Stimulated activated CD8-positive, alpha-beta memory T cell treated with anti-CD3 and anti-CD28 coated beads, Interleukin-12 subunit alpha, Interleukin-12 subunit beta, amount 100 ng/mL, for 4 hours (primary cell): ENCODE measurements around the gene ARHGEF28.

Source experiments
- DNase-seq: peaks from one replicate; pipeline ENCODE4 v3.0.0-alpha.2; 2020; ENCODE audit warnings: low read depth

Gene ARHGEF28, protein sequence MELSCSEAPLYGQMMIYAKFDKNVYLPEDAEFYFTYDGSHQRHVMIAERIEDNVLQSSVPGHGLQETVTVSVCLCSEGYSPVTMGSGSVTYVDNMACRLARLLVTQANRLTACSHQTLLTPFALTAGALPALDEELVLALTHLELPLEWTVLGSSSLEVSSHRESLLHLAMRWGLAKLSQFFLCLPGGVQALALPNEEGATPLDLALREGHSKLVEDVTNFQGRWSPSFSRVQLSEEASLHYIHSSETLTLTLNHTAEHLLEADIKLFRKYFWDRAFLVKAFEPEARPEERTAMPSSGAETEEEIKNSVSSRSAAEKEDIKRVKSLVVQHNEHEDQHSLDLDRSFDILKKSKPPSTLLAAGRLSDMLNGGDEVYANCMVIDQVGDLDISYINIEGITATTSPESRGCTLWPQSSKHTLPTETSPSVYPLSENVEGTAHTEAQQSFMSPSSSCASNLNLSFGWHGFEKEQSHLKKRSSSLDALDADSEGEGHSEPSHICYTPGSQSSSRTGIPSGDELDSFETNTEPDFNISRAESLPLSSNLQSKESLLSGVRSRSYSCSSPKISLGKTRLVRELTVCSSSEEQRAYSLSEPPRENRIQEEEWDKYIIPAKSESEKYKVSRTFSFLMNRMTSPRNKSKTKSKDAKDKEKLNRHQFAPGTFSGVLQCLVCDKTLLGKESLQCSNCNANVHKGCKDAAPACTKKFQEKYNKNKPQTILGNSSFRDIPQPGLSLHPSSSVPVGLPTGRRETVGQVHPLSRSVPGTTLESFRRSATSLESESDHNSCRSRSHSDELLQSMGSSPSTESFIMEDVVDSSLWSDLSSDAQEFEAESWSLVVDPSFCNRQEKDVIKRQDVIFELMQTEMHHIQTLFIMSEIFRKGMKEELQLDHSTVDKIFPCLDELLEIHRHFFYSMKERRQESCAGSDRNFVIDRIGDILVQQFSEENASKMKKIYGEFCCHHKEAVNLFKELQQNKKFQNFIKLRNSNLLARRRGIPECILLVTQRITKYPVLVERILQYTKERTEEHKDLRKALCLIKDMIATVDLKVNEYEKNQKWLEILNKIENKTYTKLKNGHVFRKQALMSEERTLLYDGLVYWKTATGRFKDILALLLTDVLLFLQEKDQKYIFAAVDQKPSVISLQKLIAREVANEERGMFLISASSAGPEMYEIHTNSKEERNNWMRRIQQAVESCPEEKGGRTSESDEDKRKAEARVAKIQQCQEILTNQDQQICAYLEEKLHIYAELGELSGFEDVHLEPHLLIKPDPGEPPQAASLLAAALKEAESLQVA (N-terminal part only)

DNA sequence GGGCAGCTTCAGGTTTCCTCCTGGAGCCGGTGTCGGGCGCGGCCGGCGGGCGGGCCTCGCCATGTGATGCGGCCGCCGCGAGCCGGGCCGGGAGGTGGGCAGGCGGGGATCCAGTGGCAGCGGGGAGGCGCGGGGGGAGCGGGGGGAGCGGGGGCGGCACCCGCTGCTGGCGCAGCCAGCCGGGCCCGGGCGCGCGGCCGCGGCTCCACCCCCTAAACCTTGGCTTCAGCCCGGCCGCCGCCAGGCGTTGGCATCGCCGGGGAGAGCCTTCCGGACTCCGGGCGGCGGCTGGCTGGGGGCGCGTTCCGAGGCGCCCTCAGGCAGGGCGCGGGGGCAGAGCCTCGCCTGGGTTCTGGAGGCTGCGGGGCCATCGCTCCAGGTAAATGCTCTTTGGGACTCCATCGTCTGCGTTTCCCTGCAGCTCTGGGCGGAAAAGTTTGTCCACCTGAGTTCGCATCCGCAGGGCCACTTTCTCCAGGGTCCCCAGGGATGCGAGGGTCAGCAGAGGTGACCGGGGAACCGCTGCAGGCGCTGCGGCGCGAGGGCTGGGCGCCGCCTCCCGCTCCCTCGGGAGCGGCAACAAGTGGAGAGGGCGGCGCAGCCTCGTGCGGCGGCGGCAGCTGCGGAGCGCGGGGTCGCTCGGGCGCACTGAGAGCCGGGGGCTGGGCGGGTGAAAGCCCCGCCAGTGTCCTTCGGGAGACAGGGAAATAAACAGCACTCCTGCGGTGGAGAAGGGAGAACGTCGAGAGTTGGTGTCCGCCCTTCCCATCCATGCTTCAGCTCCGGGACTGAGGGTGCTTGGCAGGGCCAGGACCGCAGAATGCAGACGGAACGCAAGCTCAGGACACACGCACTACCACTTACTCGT lies at the start of gene ARHGEF28:
Gene ARHGEF28, plus strand, starts transcription at position 253 of the 868 bp plus-strand sequence. CDS start 58,656 bp downstream, outside the sequence.
- DNase-seq: peak; percentile 37

DNA sequence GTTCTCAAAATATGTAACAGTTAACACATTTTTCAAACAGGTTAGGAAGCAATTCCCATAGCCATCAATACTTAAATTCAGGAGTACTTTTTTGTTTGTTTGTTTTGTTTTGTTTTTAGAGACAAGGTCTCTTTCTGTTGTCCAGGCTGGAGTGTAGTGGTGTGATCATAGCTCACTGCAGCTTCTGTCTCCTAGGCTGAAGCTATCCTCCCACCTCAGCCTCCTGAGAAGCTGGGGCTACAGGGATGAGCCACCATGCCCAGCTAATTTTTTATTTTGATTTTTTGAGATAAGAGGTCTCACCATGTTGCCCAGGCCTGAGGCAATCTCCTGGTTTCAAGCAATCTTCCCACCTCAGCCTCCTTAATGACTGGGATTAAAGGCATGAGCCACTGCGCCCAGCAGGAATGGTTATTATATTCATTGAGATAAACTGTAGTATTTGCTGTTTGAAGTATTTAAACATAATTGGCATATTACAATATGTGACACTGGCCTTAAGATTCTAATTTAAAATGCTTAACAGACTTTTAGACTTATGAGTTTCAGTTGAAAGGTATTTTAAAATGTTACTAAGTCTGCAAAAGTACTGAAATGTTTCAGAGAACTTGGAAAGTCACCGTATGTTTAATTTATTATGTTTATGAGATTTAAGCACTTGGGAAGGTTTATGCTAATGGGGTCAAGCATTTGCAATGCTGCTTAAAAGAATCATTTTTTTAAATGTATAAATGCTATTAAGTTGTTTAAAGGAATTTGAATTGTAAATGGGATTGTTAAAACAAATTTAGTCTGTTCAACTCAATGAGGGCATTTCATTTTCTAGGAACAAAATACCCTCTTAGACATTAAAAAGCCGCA lies 43.5 kb upstream of the ARHGEF28 start:
- DNase-seq: no peak

DNA sequence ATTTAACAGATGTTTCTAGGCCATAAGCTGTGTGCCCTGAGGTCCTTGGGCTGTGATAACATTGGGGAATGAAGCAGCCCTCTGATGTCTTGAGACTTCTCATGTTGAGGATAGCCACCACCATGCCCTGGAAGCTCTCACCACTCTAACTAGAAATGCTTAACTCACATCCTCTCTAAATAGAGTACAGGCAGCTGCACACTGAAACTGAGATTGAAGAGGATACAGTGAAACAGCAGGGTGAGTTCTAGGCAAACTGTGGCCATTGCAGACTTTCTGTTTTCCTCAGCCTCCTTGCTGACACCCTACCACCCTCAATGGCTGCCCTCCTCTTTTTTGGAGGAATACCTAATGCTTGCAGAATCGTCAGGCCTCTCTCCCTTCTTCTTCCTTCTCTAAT lies 38.1 kb upstream of the ARHGEF28 start:
- DNase-seq: no peak

DNA sequence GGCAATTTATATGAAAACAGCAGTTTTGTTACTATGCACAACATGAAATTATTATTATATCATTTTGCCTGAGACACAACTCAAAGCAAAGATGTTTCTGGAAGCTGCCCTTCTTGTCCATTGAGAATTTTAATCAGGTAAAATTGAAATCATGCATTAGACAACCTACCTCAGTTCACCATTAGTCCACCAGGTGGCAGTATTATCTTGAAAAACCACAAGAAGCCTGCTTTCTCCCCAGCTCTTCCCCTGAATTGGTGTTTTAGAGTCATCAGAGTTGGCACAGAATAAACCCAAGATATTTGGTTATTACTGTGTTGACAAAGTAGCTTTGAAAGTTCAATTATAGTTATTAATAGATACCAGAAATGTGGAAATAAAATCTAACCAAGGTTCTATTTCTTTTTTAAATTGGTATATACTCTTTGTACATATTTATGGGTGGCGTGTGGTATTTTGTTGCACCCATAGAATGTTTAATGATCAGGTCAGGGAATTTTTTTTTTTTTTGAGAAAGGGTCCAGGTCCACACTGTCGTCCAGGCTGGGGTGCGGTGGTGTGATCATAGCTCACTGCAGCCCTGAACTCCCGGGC lies 34.8 kb upstream of the ARHGEF28 start:
- no peak for DNase-seq

DNA sequence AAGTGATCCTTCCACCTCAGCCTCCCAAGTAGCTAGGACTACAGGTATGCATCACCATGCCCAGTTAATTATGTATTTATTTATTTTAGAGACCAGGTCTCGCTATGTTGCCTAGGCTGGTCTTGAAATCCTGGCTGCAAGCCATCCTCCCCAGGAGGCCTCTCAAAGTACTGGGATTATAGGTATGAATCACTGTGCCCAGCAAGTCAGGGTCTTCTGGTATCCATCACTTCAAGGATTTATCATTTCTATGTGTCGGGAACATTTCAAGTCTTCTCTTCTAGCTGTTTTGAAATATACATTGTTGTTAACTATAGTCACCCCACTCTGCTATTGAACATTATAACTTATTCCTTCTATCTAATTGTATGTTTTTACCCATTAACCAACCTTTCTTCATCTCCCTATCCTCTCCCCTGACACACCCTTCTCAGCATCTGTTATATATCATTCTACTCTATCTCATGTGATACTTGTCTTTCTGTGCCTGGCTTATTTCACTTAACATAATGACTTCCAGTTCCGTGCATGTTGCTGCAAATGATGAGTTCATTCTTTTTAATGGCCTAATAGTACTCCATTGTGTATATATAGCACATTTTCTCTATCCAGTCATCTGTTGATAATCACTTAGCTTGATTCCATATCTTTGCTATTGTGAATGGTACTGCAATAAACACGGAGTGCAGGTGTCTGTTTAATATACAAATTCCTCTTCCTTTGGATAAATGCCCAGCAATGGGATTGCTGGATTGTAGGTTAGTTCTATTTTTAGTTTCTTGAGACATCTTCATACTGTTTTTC lies 34.1 kb upstream of the ARHGEF28 start:
- no peak for DNase-seq

DNA sequence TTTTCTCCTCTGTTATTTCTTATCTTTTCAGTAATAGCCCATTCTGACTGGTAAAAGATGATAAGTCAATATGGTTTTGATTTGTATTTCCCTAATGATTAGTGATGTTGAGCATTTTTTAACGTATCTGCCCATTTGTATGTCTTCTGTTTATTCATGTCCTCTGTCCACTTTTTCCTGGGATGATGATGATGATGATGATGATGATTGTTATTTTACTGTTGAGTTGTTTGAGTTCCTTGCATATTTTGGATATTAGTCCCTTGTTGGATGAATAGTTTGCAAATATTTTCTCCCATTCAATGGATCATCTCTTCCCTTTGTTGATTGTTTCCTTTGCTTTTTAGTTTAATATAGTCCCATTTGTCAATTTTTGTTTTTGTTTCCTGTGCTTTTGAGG lies 33.4 kb upstream of the ARHGEF28 start:
- no peak for DNase-seq

DNA sequence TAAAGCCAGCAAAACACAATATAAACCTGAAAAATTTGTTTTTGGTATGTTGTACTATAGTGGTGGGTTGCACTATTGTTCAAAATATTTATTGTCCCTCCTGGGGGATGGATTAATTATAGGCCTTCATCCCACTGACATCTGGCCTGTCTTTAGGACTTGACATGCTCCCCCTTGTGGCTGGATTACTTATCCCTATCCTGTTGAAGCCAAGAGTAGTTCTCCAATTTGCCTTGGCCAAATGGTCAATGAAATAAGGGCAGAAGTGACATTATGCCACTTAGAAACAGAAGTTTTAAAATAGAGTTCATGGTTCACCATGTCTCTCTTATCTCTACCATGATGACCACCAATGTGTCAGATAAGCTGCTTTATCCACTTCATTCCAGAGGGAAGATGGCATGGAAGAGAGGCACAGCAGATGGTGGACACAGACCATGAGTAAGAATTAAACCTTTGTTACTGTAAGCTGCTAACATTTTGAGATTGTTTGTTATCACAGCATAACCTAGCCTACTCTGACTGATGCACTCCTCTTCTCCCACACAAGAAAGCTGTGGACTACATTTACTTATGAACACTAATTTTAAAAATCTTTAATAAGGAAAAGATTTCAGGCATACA lies 29.2 kb upstream of the ARHGEF28 start:
- DNase-seq: no peak

DNA sequence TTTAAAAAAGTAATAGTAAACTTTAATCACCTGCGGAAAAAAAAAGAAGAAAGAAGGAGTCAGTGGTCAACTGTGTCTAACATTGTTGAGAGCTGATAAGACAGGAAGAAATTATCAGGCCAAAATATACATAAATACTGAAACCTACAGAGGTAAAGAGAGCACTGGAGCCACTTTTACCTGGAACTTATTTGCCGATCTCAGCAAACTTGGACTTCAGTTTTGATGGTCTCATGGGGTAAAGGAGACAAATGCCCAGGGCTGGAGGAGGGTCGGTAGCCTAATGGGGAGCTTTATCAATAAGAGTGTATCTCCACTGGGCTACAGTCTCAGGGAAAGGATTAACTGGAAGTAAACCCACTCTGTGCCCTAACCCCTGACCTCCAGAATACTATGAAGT lies 26.6 kb upstream of the ARHGEF28 start:
- DNase-seq: no peak

DNA sequence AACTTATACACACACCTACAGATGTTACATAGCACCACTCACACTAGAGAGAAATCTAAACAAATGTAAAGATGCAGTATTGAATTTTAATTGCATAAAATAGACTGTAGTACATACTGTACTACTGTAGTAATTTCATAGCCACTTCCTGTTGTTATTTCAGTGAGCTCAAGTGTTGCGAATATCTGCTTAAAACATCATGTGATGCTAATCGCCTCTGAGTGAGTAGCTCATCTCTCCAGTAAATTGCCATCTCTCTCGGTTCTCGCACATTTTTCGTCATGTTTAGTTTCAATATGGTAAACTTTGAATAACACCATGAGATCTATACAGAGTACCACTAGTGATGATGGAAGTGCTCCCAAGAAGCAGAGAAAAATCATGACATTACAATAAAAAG lies 22.0 kb upstream of the ARHGEF28 start:
- no peak for DNase-seq

DNA sequence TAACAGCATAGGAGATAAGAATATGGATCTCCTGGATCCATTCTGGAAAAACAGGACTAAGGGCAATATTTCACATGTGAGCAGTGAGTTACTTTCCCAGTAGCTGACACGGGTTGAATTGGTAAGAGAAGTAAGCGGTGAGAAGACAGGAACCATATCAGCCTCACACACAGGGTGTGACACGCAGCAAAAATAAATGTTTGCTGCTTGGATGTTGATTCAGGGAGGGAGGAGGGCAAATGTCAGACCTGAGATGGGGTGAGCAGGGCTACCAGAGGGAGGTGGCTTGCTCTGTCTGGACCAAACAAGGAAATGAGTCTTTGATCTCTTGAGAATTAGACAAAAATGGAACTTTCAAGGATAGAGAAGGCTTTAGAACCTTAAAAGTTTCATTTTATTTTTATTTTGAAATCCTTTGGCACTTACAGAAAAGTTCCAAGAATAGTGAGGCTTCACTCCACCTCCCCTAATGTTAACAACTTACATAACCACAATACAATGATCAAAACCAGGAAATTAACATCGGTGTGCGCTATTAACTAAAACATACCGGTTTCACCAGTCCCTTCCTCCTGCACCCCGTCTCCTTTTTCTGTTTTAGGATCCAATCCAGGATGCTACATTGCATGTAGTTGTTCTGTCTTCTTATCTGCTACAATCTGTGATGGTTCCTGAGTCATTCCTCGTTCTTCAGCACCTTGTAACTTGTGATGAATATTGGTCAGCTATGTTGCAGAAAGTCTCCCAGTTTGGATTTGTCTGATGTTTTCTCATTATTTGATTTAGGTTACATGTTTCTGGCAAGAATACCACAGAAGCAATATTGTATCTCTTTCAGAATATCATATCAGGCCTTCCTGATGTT lies 20.5 kb upstream of the ARHGEF28 start:
- DNase-seq: no peak

DNA sequence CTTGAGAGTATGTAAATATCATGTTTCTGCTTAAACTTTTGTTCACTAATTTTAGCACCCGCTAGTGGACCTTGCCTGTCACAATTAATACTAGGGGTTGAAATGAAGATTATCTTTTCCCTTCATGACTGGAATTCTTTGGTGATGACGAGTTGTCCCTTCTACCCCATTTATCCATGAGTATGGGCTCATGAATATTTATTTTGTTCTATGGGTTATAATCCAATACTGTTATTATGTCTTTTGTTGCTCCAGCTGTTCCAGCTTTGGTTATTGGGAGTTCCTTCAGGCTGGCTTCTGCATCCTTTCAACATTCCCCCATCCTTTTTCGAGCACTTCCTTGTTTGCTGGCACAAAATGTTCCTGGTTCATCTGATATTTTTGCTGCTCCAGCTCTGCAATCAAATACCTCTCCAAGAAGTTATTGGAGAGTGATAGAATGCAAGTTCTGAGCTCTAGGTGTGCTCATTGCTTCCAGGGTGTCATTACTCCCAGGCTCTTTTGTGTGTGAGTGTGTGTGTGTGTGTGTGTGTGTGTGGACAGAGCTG lies 19.7 kb upstream of the ARHGEF28 start:
- DNase-seq: no peak

DNA sequence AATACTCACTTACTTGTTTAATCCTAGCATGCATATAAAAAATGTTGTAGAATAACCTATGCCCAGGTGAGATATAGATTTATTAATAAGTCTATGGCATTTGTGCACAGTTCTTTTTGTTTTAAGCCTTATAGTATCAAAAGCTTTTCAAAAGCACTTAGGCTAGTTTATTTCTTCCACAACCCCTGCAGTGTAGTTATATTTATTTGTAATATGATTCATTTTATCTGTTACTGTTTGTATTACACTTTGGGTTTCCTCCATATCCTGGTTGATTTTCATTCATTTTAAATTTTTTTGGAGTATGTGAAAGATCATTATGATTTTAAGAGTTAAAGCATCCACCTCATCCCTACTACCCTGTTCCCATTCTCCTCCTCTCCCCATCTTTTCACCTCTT lies 18.8 kb upstream of the ARHGEF28 start:
- DNase-seq: no peak

DNA sequence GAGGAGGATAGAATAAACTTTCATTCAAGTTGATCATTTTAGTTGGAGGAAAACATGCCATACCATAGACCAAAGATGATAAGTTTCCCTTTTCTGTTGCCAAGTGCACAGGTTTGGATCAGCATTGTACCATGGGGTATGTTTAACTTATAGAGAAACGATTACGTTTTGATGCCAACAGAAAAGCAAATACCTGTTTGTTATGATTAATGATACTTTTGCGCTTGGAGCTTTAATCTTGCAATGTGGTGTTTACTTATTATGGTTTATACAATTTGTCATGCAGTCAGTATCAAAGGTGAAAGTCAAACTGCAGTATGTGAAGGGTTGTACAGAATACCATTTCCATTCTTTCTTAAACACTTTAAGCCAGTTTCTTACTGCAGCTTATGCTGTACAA lies 13.2 kb upstream of the ARHGEF28 start:
- no peak for DNase-seq

DNA sequence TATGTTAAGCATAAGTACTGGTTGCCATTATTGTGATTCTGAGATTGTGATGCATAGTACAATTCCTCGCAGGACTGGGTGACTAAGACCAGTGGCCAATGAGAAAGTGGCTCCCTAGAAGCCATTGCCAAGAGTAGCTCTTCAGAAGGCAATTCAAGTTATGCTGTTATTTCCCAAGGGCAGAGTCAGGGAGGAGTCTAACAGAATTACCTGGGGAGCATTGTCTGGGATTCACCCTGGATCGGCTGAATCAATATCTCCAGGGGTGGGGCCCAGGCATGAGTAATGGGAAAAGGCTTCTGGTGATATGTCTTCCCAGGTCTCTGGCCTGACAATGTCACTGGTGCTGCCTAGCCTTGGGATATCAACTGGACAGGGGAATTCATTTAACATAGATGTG lies 10.9 kb upstream of the ARHGEF28 start:
- no peak for DNase-seq

DNA sequence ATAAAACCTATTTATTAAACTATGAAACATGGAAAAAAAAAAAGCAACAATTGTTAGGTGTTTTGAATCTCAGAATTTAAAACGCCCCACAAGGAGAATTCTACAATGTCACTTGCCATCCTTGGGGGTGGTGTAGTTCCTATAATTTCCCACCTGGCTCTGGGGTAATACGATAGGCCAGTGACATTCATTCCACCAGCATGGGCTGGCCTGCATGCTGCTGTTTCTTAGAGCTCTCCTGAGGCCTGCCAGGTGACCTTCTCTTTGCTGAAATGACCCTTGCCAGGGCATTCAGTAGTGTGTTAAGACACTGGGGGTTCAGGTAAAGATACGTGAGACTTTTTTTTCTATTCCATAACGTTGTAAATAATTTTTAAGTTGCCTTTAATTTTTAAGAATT lies 10.0 kb upstream of the ARHGEF28 start:
- DNase-seq: no peak

DNA sequence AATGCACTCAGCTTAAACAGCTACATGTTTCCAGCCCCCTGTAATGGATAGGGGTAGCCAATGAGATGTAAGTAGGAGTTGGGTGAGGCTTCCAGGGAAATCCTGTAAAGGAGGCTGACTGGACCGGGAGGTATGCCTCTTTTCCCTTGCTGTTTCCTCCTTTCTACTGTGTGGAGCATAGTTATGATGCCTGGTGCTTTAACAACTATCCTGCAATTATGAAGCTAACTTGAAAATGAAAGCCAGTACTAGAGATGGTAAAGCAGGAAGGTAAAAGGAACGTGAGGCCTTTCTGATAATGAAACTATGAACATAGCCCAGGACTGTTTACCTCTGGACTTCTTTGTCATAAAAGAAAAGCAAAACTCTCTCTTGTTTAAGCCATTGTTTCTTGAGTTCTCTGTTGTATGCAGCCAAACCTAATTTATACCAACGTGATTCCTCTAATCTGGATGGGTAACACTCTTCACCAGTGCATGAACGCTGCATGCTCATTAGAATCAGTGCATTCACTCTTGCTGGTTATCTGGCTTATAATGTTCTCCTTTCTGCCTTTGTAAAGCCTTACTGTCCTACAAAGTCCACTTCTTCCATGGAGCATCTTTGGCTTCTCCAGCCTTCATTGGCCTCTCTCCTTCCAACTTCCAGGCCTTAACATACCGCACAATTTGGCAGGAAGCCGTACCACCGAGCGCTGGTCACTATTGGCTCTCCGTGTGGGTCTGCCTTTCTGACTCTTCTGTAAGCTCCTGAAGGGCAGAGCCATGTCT lies 8.3 kb upstream of the ARHGEF28 start:
- DNase-seq: no peak
